ENCODE results near the gene CD3E. TPM values are rescaled to one million over a fixed set of nuclear protein-coding genes. Genes with fewer than 3 reads are reported as not detected.

The CD3E gene
- total and polyA plus RNA-seq, 2 donors from 2014 or later, result 2.2 to 14.3 TPM

- Histone ChIP-seq H3K27me3 (ENCODE audit: control insufficient read depth, insufficient read depth, low read length) (no peaks in the 10 kb centered on the region), H3K4me1 (ENCODE audit: control insufficient read depth in 2 of 3, insufficient read depth in 2 of 3, low read depth in 1 of 3, low read length in 3 of 3) (peaks cover 0 to 5% (median 0%) of the 10 kb centered on the region in 3 donors), H3K36me3 (ENCODE audit: control insufficient read depth in 2 of 3, insufficient read depth in 3 of 3, low read length in 3 of 3) (no peaks in the 10 kb centered on the region), H3K9me3 (ENCODE audit: control insufficient read depth in 2 of 3, insufficient read depth in 1 of 3, low read length in 3 of 3) (no peaks in the 10 kb centered on the region), H3K9ac (ENCODE audit: low read length in 3 of 3) (no peak overlapping the region), H3K27ac (ENCODE audit: low read depth in 2 of 2, low read length in 2 of 2) (no peak overlapping the region), H3K4me3 (ENCODE audit: low read length in 3 of 3) (no peak overlapping the region)
- intact Hi-C loops (cut with DNase I), result no loop called here
- FAIRE-seq, result no peak
- no peak for DNase-seq
- no peak for TF ChIP-seq CTCF (IDR thresholded peaks at IDR 0.05; ENCODE audit: borderline replicate concordance, extremely low read depth, insufficient read depth)
Measured at GRCh38 chr11:118319337-118319707, 14.8 kb downstream of the CD3E start.

- Histone ChIP-seq H3K36me3 (ENCODE audit: control insufficient read depth in 2 of 3, insufficient read depth in 3 of 3, low read length in 3 of 3) (no peaks in the 10 kb centered on the region), H3K9ac (ENCODE audit: low read length in 3 of 3) (no peak overlapping the region), H3K27ac (ENCODE audit: low read depth in 2 of 2, low read length in 2 of 2) (no peak overlapping the region), H3K4me1 (ENCODE audit: control insufficient read depth in 2 of 3, insufficient read depth in 2 of 3, low read depth in 1 of 3, low read length in 3 of 3) (peaks cover 0 to 5% (median 0%) of the 10 kb centered on the region in 3 donors), H3K27me3 (ENCODE audit: control insufficient read depth, insufficient read depth, low read length) (no peaks in the 10 kb centered on the region), H3K9me3 (ENCODE audit: control insufficient read depth in 2 of 3, insufficient read depth in 1 of 3, low read length in 3 of 3) (no peaks in the 10 kb centered on the region), H3K4me3 (ENCODE audit: low read length in 3 of 3) (no peak overlapping the region)
- no peak for DNase-seq
- no peak for FAIRE-seq
- TF ChIP-seq CTCF (IDR thresholded peaks at IDR 0.05; ENCODE audit: borderline replicate concordance, extremely low read depth, insufficient read depth), result no peak
- intact Hi-C loops (cut with DNase I), result no loop called here
Measured at GRCh38 chr11:118320515-118320914, 16.0 kb downstream of the CD3E start.

- H3K36me3 ChIP-seq (ENCODE audit: control insufficient read depth in 2 of 3, insufficient read depth in 3 of 3, low read length in 3 of 3), result no peaks in the 10 kb centered on the region
- H3K4me1 ChIP-seq (ENCODE audit: control insufficient read depth in 2 of 3, insufficient read depth in 2 of 3, low read depth in 1 of 3, low read length in 3 of 3), result peaks cover 0 to 5% (median 0%) of the 10 kb centered on the region in 3 donors
- H3K9ac ChIP-seq (ENCODE audit: low read length in 3 of 3), result no peak overlapping the region
- no peaks in the 10 kb centered on the region for H3K27me3 ChIP-seq (ENCODE audit: control insufficient read depth, insufficient read depth, low read length)
- DNase-seq (peak in 2 of 5 donors; percentile 4 to 7), FAIRE-seq (no peak)
- no peaks in the 10 kb centered on the region for H3K9me3 ChIP-seq (ENCODE audit: control insufficient read depth in 2 of 3, insufficient read depth in 1 of 3, low read length in 3 of 3)
- H3K27ac ChIP-seq (ENCODE audit: low read depth in 2 of 2, low read length in 2 of 2), result no peak overlapping the region
- no peak for TF ChIP-seq CTCF (IDR thresholded peaks at IDR 0.05; ENCODE audit: borderline replicate concordance, extremely low read depth, insufficient read depth)
- intact Hi-C loops (cut with DNase I), result no loop called here
- H3K4me3 ChIP-seq (ENCODE audit: low read length in 3 of 3), result no peak overlapping the region
Measured at GRCh38 chr11:118321386-118322082, 17.0 kb downstream of the CD3E start.
